ENCODE results near the gene PSKH1. TPM values are rescaled to one million over a fixed set of nuclear protein-coding genes. Genes with fewer than 3 reads are reported as not detected.

PSKH1 gene
- total and polyA plus RNA-seq, 4 donors, result 11.8 to 32.9 (median 21.2) TPM

DNA sequence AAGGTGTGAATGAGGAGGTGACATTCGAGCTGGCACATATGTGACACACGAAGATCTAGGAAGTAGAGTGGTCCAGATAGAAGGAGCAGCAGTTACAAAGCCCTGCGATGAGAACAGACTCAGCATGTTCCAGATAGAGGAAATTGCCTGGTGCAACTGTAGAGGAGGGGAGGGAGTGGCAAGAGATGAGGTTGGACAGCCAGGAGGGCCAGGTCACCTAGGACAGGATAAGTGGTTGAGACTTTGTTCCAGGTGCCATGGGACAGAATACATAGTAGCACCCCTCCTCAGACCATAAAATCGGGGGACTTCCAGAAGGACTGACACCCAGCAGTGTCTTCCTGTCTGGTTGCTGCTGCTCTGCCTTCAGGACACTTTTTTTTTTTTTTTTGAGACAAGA, 34.6 kb upstream of the PSKH1 start:
- ATAC-seq (ENCODE audit: insufficient read depth, low FRiP score) (no peak), DNase-seq (no peak)
- TF ChIP-seq, protein P1, sequence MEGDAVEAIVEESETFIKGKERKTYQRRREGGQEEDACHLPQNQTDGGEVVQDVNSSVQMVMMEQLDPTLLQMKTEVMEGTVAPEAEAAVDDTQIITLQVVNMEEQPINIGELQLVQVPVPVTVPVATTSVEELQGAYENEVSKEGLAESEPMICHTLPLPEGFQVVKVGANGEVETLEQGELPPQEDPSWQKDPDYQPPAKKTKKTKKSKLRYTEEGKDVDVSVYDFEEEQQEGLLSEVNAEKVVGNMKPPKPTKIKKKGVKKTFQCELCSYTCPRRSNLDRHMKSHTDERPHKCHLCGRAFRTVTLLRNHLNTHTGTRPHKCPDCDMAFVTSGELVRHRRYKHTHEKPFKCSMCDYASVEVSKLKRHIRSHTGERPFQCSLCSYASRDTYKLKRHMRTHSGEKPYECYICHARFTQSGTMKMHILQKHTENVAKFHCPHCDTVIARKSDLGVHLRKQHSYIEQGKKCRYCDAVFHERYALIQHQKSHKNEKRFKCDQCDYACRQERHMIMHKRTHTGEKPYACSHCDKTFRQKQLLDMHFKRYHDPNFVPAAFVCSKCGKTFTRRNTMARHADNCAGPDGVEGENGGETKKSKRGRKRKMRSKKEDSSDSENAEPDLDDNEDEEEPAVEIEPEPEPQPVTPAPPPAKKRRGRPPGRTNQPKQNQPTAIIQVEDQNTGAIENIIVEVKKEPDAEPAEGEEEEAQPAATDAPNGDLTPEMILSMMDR (IDR thresholded peaks at IDR 0.05; ENCODE audit: control extremely low read depth, extremely low read depth), result no peak
- H3K4me3 ChIP-seq, result no peak overlapping the region
- no peak overlapping the region for H3K9ac ChIP-seq (ENCODE audit: insufficient read depth in 1 of 2, low read length in 2 of 2)
- H3K9me3 ChIP-seq (ENCODE audit: control insufficient read depth in 4 of 4, insufficient read depth in 3 of 4, low read length in 3 of 4), result no peaks in the 10 kb centered on the region
- peak overlapping the region; percentile 84 to 94 for H3K27ac ChIP-seq (ENCODE audit: low read depth in 1 of 2, low read length in 1 of 2)
- peaks cover 0 to 51% (median 12%) of the 10 kb centered on the region in 5 donors for H3K4me1 ChIP-seq (ENCODE audit: control insufficient read depth in 5 of 5, insufficient read depth in 5 of 5, low read length in 5 of 5)
- no peaks in the 10 kb centered on the region for H3K27me3 ChIP-seq (ENCODE audit: control insufficient read depth in 3 of 3, insufficient read depth in 3 of 3, low read length in 2 of 3)
- 51 to 52% methylated on average over 4 of the region's 4 CpGs for WGBS, 2 donors
- peaks cover 0 to 9% (median 6%) of the 10 kb centered on the region in 4 donors for H3K36me3 ChIP-seq (ENCODE audit: control insufficient read depth in 4 of 4, insufficient read depth in 4 of 4, low read length in 4 of 4)

DNA sequence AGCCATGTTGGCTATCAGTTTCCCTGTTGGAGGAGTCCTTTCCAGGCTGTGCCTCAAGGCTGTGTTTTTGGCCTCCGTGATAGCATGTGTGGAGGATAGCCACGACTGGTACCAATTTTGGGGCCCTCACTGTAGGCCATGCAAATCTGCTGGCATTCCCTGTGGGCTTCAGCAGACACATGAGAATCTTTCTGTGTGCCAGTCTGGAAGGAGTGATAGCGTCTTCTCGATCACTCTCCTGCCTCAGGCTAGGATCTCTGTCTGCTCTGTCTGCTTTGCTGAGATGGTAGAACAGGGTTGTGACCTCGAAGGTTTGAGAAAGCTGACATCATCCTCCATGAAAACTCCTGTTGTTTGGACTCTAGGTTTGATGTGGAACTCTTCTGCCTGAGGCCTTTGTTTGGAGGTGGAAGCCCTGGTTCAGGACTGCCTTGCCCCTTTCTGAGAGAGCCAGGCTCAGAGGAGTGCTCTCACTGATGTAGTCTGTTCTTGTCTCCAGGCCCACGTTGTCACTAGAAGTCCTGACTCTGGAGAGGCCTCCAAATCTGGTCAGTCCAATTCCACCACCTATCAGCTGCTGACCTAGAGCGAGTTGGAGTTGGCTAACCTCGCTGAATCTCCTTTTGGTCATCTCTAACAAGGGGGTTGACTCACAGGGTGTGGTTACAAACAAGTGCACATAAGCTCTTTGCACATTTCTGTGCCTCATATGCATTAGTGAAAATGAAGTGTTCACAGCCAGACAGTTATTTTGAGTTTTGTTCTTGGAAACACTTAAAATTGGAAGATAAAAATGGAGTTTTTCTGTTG, 32.3 kb upstream of the PSKH1 start:
- WGBS, 2 donors, result 84 to 92% methylated on average over 8 of the region's 8 CpGs
- TF ChIP-seq, protein P1 (IDR thresholded peaks at IDR 0.05; ENCODE audit: control extremely low read depth, extremely low read depth), result no peak
- Histone ChIP-seq H3K27ac (ENCODE audit: low read depth in 1 of 2, low read length in 1 of 2) (peak overlapping the region; percentile 35 to 81), H3K27me3 (ENCODE audit: control insufficient read depth in 3 of 3, insufficient read depth in 3 of 3, low read length in 2 of 3) (no peaks in the 10 kb centered on the region), H3K9me3 (ENCODE audit: control insufficient read depth in 4 of 4, insufficient read depth in 3 of 4, low read length in 3 of 4) (no peaks in the 10 kb centered on the region), H3K36me3 (ENCODE audit: control insufficient read depth in 4 of 4, insufficient read depth in 4 of 4, low read length in 4 of 4) (peaks cover 0 to 16% (median 6%) of the 10 kb centered on the region in 4 donors), H3K9ac (ENCODE audit: insufficient read depth in 1 of 2, low read length in 2 of 2) (no peak overlapping the region), H3K4me1 (ENCODE audit: control insufficient read depth in 5 of 5, insufficient read depth in 5 of 5, low read length in 5 of 5) (peaks cover 0 to 45% (median 12%) of the 10 kb centered on the region in 5 donors), H3K4me3 (no peak overlapping the region)
- ATAC-seq (ENCODE audit: insufficient read depth, low FRiP score) (no peak), DNase-seq (no peak)

DNA sequence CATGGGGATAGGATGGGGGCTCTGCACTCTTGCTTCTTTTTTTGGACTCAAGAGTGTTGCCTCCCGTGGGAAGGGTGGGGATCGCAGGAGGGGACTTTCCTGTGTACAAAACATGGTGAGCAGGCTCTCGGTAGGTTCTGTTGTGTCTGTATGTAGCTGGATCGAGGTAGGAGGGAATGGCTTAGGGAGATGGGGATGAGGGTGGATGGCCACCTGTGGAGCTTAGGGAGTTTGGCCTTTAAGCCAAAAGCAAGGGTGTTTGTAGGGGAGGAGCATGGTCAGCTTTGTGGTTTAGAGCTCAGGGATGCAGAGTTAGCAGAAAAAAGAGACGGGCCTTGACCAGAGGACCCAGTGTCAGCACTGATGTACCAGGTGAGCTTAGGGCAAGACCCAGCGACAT, 31.2 kb upstream of the PSKH1 start:
- Histone ChIP-seq H3K4me1 (ENCODE audit: control insufficient read depth in 5 of 5, insufficient read depth in 5 of 5, low read length in 5 of 5) (peaks cover 0 to 37% (median 9%) of the 10 kb centered on the region in 5 donors), H3K27ac (ENCODE audit: low read depth in 1 of 2, low read length in 1 of 2) (peak overlapping the region in 1 of 2 donors; percentile 81), H3K4me3 (no peak overlapping the region), H3K9ac (ENCODE audit: insufficient read depth in 1 of 2, low read length in 2 of 2) (no peak overlapping the region), H3K9me3 (ENCODE audit: control insufficient read depth in 4 of 4, insufficient read depth in 3 of 4, low read length in 3 of 4) (no peaks in the 10 kb centered on the region), H3K36me3 (ENCODE audit: control insufficient read depth in 4 of 4, insufficient read depth in 4 of 4, low read length in 4 of 4) (peaks cover 0 to 16% (median 5%) of the 10 kb centered on the region in 4 donors), H3K27me3 (ENCODE audit: control insufficient read depth in 3 of 3, insufficient read depth in 3 of 3, low read length in 2 of 3) (no peaks in the 10 kb centered on the region)
- TF ChIP-seq, protein P1 (IDR thresholded peaks at IDR 0.05; ENCODE audit: control extremely low read depth, extremely low read depth), result no peak
- 87 to 90% methylated on average over 6 of the region's 6 CpGs for WGBS, 2 donors
- ATAC-seq (ENCODE audit: insufficient read depth, low FRiP score) (no peak), DNase-seq (no peak)

All from lung (tissue), 12 donors.